ENCODE data around the gene CERS6. TPM values are rescaled to one million over a fixed set of nuclear protein-coding genes. Genes with fewer than 3 reads are reported as not detected.

CERS6 gene
- total and polyA plus RNA-seq, 10 of the 15 experiments (the other 5 are each of a cell fraction or from before 2014, with no cell fraction given) = 1.3 to 20.4 (median 14.1) TPM

DNA sequence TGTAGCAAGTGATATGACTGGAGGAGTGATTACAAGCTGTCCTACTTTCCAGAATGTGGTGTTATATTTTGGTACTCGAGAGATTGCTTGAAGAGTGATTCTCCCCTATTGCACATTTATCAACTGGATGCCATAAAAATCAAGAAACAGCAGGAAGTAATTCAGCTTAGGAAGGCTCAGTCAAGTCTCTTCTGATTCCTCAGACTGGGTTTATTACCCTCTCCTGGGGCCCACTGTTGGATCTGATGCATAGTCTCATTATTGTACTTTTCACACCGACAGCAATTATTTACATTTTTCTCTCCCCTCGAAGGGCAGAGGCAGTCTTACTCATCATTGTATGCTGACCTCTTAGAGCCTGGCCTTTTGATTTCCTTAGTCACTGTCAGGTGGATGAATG lies 355.6 kb downstream of the CERS6 start:
- CTCF ChIA-PET = interaction anchor here (1.1 kb wide), 1 partner anchor 693 kb away, joined by 3 read pairs; no protein-coding TSS in a partner anchor
- RAD21 ChIA-PET (ENCODE audit: unreplicated experiment) = no interaction called here
- intact Hi-C loops (cut with micrococcal nuclease; ENCODE audit: unreplicated experiment) = no loop called here

More for the DNA sequence above, 355.6 kb downstream of the CERS6 start:
- H3K4me1 ChIP-seq (ENCODE audit: control insufficient read depth, insufficient read depth, low read length) = no peaks in the 10 kb centered on the region
- H4K20me1 ChIP-seq (ENCODE audit: control insufficient read depth, insufficient read depth) = no peaks in the 10 kb centered on the region
- no TSS peak for BruUV-seq (replicated peaks)
- no peak for ATAC-seq
- in situ Hi-C loops (cut with MboI) = no loop called here
- no peak overlapping the region for H3K4me2 ChIP-seq (ENCODE audit: control insufficient read depth, insufficient read depth)
- H3K27me3 ChIP-seq (replicated peaks in 1 of 2; ENCODE audit: control insufficient read depth in 2 of 2, insufficient read depth in 2 of 2, low read length in 1 of 2) = peaks cover 0 to 5% of the 10 kb centered on the region in 2 experiments; a peak in 2 of 4 replicates
- FAIRE-seq = no peak
- H3K36me3 ChIP-seq (ENCODE audit: control insufficient read depth in 2 of 2, insufficient read depth in 2 of 2, low read length in 1 of 2) = no peaks in the 10 kb centered on the region
- H3K9me3 ChIP-seq (replicated peaks; ENCODE audit: control insufficient read depth, insufficient read depth, low read length) = no peaks in the 10 kb centered on the region
- no peak for TF ChIP-seq NBN (IDR thresholded peaks at IDR 0.05)
- no peak for TF ChIP-seq TCF7 (IDR thresholded peaks at IDR 0.05; ENCODE audit: borderline replicate concordance)
- TF ChIP-seq, protein P1, sequence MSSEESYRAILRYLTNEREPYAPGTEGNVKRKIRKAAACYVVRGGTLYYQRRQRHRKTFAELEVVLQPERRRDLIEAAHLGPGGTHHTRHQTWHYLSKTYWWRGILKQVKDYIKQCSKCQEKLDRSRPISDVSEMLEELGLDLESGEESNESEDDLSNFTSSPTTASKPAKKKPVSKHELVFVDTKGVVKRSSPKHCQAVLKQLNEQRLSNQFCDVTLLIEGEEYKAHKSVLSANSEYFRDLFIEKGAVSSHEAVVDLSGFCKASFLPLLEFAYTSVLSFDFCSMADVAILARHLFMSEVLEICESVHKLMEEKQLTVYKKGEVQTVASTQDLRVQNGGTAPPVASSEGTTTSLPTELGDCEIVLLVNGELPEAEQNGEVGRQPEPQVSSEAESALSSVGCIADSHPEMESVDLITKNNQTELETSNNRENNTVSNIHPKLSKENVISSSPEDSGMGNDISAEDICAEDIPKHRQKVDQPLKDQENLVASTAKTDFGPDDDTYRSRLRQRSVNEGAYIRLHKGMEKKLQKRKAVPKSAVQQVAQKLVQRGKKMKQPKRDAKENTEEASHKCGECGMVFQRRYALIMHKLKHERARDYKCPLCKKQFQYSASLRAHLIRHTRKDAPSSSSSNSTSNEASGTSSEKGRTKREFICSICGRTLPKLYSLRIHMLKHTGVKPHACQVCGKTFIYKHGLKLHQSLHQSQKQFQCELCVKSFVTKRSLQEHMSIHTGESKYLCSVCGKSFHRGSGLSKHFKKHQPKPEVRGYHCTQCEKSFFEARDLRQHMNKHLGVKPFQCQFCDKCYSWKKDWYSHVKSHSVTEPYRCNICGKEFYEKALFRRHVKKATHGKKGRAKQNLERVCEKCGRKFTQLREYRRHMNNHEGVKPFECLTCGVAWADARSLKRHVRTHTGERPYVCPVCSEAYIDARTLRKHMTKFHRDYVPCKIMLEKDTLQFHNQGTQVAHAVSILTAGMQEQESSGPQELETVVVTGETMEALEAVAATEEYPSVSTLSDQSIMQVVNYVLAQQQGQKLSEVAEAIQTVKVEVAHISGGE (CRISPR knock-in tag; IDR thresholded peaks at IDR 0.05) = no peak
- ChIA-PET SMC1A (ENCODE audit: uncharacterized antibody, unreplicated experiment) (no interaction called here), POLR2A (no interaction called here)
- H3K9ac ChIP-seq (ENCODE audit: control insufficient read depth, insufficient read depth, low read length) = no peak overlapping the region
- WGBS (ENCODE audit: insufficient coverage, insufficient replicate concordance, low lambda C conversion rate, missing lambda C conversion rate) = 44% methylated on average over 3 of the region's 3 CpGs
- no peak overlapping the region for H3K27ac ChIP-seq (ENCODE audit: control insufficient read depth, insufficient read depth)
- DNase-seq (ENCODE audit: low read depth, low spot score) = no peak
- no peak overlapping the region for H2AFZ ChIP-seq (ENCODE audit: control insufficient read depth, low read depth, low read length)
- no peak overlapping the region for H3K4me3 ChIP-seq
- H3K79me2 ChIP-seq (ENCODE audit: control insufficient read depth, insufficient read depth, low read length) = no peaks in the 10 kb centered on the region

Measured in GM12878 (cell line).